Prostate gland (tissue), 2 donors: ENCODE results near the gene SEC24D. TPM values are rescaled to one million over a fixed set of nuclear protein-coding genes. Genes with fewer than 3 reads are reported as not detected.

Experiments used
- DNase-seq: peaks from one replicate; pipeline ENCODE4 v3.0.0-alpha.2; 2019; ENCODE audit warnings: low spot score
- H3K27ac ChIP-seq, 2 donors: fragments of 200-600 bp; sonication (generic); 2 replicates each; pipeline ENCODE4 v1.5.1; 2017 to 2019
- H3K27me3 ChIP-seq: fragments of 200-600 bp; sonication (generic); replicated peaks from 2 replicates; pipeline ENCODE4 v1.5.1; 2019; ENCODE audit not compliant: insufficient read depth
- H3K36me3 ChIP-seq, 2 donors: fragments of 200-600 bp; sonication (generic); 1 replicate in 1 of 2; 2 replicates in 1 of 2; pipeline versions ENCODE4 v1.5.1 to v1.8.1; 2017 to 2019
- H3K4me1 ChIP-seq: fragments of 200-600 bp; sonication (generic); replicated peaks from 2 replicates; pipeline ENCODE4 v1.5.1; 2019
- H3K4me3 ChIP-seq, 2 donors: fragments of 200-600 bp; sonication (generic); 2 replicates each; pipeline ENCODE4 v1.5.1; 2017 to 2019
- H3K9me3 ChIP-seq: fragments of 200-600 bp; sonication (generic); 2 replicates; pipeline ENCODE4 v1.5.1; 2017
- POLR2A ChIP-seq: fragments of 450-650 bp; IDR thresholded peaks from one replicate; pipeline ENCODE4 v1.6.1; 2016; ENCODE audit warnings: antibody characterized with exemption, mild to moderate bottlenecking
- POLR2AphosphoS5 ChIP-seq: sonication (generic); formaldehyde crosslinking; IDR thresholded peaks from one replicate; pipeline ENCODE4 v1.6.1; 2017; ENCODE audit warnings: antibody characterized with exemption
- WGBS: methylation state at CpG from one replicate; pipeline ENCODE4 v1.1.5; 2018; 5-methylcytosine and 5-hydroxymethylcytosine counted together
- intact Hi-C: fragments of 100-400 bp; cut with DNase I; formaldehyde crosslinking; loops from one replicate; pipeline ENCODE4 v1.14.2; 2022
- total RNA-seq, 2 donors: library from RNA; depleted of rRNA; stranded (reverse); fragments of >200 nt; gene quantifications; one replicate each; pipeline ENCODE4 v1.1.0, GENCODE V29; 2016
- TF ChIP-seq, protein P1 (sequence below), 4 experiments: fragments of 200-600 bp in 2 of 4; fragments of 450-650 bp in 2 of 4; sonication (generic) in 2 of 4; IDR thresholded peaks; 1 replicate in 3 of 4; 2 replicates in 1 of 4; pipeline ENCODE4 v1.5.1; 2016 to 2019; ENCODE audit warnings: antibody characterized with exemption in 4 of 4, mild to moderate bottlenecking in 2 of 4, moderate library complexity in 2 of 4

Gene SEC24D
- total RNA-seq, 2 donors from 2014 or later: 31.5 to 34.9 TPM

DNA sequence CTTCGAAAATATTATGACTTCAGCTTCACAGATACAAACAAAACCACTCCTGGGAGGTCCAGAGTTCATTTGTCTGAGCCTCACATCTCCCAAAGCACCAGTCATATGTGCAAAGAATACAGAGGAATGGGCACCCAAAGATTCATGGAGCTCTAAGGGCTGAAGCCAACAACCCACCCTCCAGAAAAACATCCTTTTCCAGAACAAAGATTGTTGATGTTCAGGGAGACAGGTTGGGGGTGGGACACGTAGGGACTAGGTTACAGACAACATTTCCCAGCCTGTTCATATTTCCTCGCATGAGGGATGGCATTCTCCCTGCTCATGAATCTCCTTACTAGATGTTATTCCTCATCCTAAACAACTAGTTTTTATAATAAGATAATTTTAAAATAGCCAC, 79.5 kb downstream of the SEC24D start:
- Histone ChIP-seq H3K27ac (peak overlapping the region; percentile 37 to 70), H3K4me3 (no peak overlapping the region), H3K36me3 (no peaks in the 10 kb centered on the region), H3K4me1 (no peaks in the 10 kb centered on the region), H3K27me3 (no peaks in the 10 kb centered on the region), H3K9me3 (no peaks in the 10 kb centered on the region)
- intact Hi-C loops: no loop called here
- 48% methylated on average over 3 of the region's 3 CpGs for WGBS
- no peak for TF ChIP-seq POLR2A
- no peak for TF ChIP-seq POLR2AphosphoS5
- TF ChIP-seq, protein P1, sequence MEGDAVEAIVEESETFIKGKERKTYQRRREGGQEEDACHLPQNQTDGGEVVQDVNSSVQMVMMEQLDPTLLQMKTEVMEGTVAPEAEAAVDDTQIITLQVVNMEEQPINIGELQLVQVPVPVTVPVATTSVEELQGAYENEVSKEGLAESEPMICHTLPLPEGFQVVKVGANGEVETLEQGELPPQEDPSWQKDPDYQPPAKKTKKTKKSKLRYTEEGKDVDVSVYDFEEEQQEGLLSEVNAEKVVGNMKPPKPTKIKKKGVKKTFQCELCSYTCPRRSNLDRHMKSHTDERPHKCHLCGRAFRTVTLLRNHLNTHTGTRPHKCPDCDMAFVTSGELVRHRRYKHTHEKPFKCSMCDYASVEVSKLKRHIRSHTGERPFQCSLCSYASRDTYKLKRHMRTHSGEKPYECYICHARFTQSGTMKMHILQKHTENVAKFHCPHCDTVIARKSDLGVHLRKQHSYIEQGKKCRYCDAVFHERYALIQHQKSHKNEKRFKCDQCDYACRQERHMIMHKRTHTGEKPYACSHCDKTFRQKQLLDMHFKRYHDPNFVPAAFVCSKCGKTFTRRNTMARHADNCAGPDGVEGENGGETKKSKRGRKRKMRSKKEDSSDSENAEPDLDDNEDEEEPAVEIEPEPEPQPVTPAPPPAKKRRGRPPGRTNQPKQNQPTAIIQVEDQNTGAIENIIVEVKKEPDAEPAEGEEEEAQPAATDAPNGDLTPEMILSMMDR (IDR thresholded peaks at IDR 0.05): no peak
- no peak for DNase-seq

GRCh38 chr4:118755438-118756226, 80.3 kb downstream of the SEC24D start:
- WGBS: 17% methylated on average over 2 of the region's 2 CpGs
- Histone ChIP-seq H3K9me3 (no peaks in the 10 kb centered on the region), H3K4me3 (no peak overlapping the region), H3K27ac (peak overlapping the region; percentile 37 to 70), H3K4me1 (no peaks in the 10 kb centered on the region), H3K36me3 (no peaks in the 10 kb centered on the region), H3K27me3 (no peaks in the 10 kb centered on the region)
- no peak for DNase-seq
- intact Hi-C loops: no loop called here
- TF ChIP-seq POLR2A (no peak), POLR2AphosphoS5 (no peak)
- TF ChIP-seq, protein P1 (IDR thresholded peaks at IDR 0.05): no peak

DNA sequence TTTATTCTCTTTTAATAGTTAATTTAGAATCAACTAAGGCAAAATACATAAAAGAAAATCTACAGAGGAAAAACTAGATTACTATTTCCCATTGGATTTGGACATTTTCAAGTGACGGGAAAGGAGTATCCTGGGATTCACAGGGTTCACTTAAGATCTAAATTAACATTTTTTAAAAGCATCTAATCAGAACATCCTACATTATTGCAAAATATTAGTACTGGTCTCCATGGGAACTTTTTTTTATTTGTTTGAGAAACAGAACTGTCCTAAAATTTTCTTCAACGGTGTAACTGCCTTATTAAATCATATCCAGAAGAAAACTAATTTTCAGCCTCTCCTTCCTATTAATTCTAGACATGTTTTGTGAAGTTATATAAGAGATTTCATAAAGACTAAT, 81.0 kb downstream of the SEC24D start:
- H3K9me3 ChIP-seq: no peaks in the 10 kb centered on the region
- H3K4me1 ChIP-seq: no peaks in the 10 kb centered on the region
- TF ChIP-seq POLR2AphosphoS5 (no peak), POLR2A (no peak)
- TF ChIP-seq, protein P1 (IDR thresholded peaks at IDR 0.05): no peak
- no peaks in the 10 kb centered on the region for H3K36me3 ChIP-seq
- H3K27me3 ChIP-seq: no peaks in the 10 kb centered on the region
- peak overlapping the region; percentile 37 to 70 for H3K27ac ChIP-seq
- 39% methylated on average over 2 of the region's 2 CpGs for WGBS
- DNase-seq: no peak
- H3K4me3 ChIP-seq: no peak overlapping the region
- intact Hi-C loops: no loop called here

- intact Hi-C loops: no loop called here
- Histone ChIP-seq H3K4me1 (no peaks in the 10 kb centered on the region), H3K9me3 (no peaks in the 10 kb centered on the region), H3K4me3 (no peak overlapping the region), H3K27me3 (no peaks in the 10 kb centered on the region), H3K27ac (peak overlapping the region; percentile 37 to 70), H3K36me3 (no peaks in the 10 kb centered on the region)
- TF ChIP-seq, protein P1 (IDR thresholded peaks at IDR 0.05): no peak
- TF ChIP-seq POLR2A (no peak), POLR2AphosphoS5 (no peak)
- DNase-seq: no peak
- WGBS: 73% methylated on average over 1 of the region's 1 CpG
Observed at GRCh38 chr4:118753685-118754084, 82.2 kb downstream of the SEC24D start.

DNA sequence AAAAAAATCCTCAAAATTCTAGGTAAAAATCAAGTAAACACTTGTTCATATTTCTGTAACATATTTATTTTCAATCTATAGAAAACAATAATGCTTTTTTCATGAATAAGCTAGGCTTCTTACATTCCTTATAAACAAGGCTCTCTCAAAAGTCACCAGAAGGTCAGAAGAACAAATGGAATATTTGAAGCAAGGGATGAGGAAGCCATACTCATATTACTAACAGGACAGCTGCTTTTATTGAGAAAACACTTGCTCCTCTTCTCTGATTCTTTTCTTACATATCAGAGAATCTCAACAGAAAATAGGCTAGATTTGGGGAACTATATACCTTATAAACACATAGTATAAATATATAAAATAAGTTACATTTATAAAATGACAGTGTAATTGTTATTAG, 82.8 kb downstream of the SEC24D start:
- no peaks in the 10 kb centered on the region for H3K27me3 ChIP-seq
- no peaks in the 10 kb centered on the region for H3K36me3 ChIP-seq
- intact Hi-C loops: no loop called here
- H3K4me3 ChIP-seq: no peak overlapping the region
- H3K4me1 ChIP-seq: no peaks in the 10 kb centered on the region
- no peak for TF ChIP-seq POLR2AphosphoS5
- no peak for TF ChIP-seq POLR2A
- TF ChIP-seq, protein P1 (IDR thresholded peaks at IDR 0.05): no peak
- peak overlapping the region in 1 of 2 donors; percentile 70 for H3K27ac ChIP-seq
- H3K9me3 ChIP-seq: no peaks in the 10 kb centered on the region
- DNase-seq: no peak
